Astrocyte (in vitro differentiated cells and primary cell): ENCODE results near the gene B4GALNT3. TPM values are rescaled to one million over a fixed set of nuclear protein-coding genes. Genes with fewer than 3 reads are reported as not detected.

ENCODE experiments used
- DNase-seq: peaks from one replicate; pipeline ENCODE4 v3.0.0-alpha.2; 2010; ENCODE audit warnings: low read depth
- FAIRE-seq: peaks from 2 replicates; lab custom pipeline; 2011; peaks lifted over from hg19 to GRCh38; lab: Jason Lieb, UNC
- H2AFZ ChIP-seq: 2 replicates; pipeline ENCODE4 v1.6.0; 2012; ENCODE audit warnings: low read depth, low read length, inconsistent platforms
- H3K27ac ChIP-seq: 2 replicates; pipeline ENCODE4 v1.5.1; 2011; ENCODE audit warnings: low read depth, low read length, inconsistent platforms
- H3K27me3 ChIP-seq: 2 replicates; pipeline ENCODE4 v1.6.0; 2011; ENCODE audit warnings: low read length, inconsistent platforms; ENCODE audit not compliant: insufficient read depth
- H3K36me3 ChIP-seq: 2 replicates; pipeline ENCODE4 v1.5.1; 2011; ENCODE audit warnings: low read length, inconsistent platforms; ENCODE audit not compliant: insufficient read depth
- H3K4me1 ChIP-seq: 2 replicates; pipeline ENCODE4 v1.5.1; 2011; ENCODE audit warnings: low read length, inconsistent platforms; ENCODE audit not compliant: insufficient read depth
- H3K4me2 ChIP-seq: 2 replicates; pipeline ENCODE4 v1.6.0; 2012; ENCODE audit warnings: low read length, inconsistent platforms
- H3K4me3 ChIP-seq: 2 replicates; pipeline ENCODE4 v1.5.1; 2011; ENCODE audit warnings: low read depth, mild to moderate bottlenecking, low read length, inconsistent platforms; ENCODE audit not compliant: insufficient read depth
- H3K79me2 ChIP-seq: 2 replicates; pipeline ENCODE4 v1.6.0; 2012; ENCODE audit warnings: mild to moderate bottlenecking, low read length, inconsistent platforms; ENCODE audit not compliant: insufficient read depth
- H3K9ac ChIP-seq: 2 replicates; pipeline ENCODE4 v1.6.0; 2012; ENCODE audit warnings: mild to moderate bottlenecking, low read length, inconsistent platforms
- H3K9me3 ChIP-seq: 2 replicates; pipeline ENCODE4 v1.5.1; 2012; ENCODE audit warnings: low read depth, mild to moderate bottlenecking, low read length, inconsistent platforms; ENCODE audit not compliant: insufficient read depth
- H4K20me1 ChIP-seq: 2 replicates; pipeline ENCODE4 v1.6.0; 2012; ENCODE audit warnings: low read length, inconsistent platforms; ENCODE audit not compliant: insufficient read depth
- H3K27ac Mint-ChIP-seq: one replicate; pipeline ENCODE4 v1.8.0; 2021; ENCODE audit warnings: mild to moderate bottlenecking, mixed read lengths; ENCODE audit not compliant: unreplicated experiment
- H3K27me3 Mint-ChIP-seq: one replicate; pipeline ENCODE4 v1.8.0; 2021; ENCODE audit warnings: low read depth, mixed read lengths; ENCODE audit not compliant: unreplicated experiment
- H3K36me3 Mint-ChIP-seq: one replicate; pipeline ENCODE4 v1.8.0; 2021; ENCODE audit warnings: low read depth, mixed read lengths; ENCODE audit not compliant: unreplicated experiment
- H3K4me1 Mint-ChIP-seq: one replicate; pipeline ENCODE4 v1.8.0; 2021; ENCODE audit warnings: low read depth, mixed read lengths; ENCODE audit not compliant: unreplicated experiment
- H3K4me3 Mint-ChIP-seq: one replicate; pipeline ENCODE4 v1.8.0; 2021; ENCODE audit warnings: mild to moderate bottlenecking, moderate library complexity, mixed read lengths; ENCODE audit not compliant: unreplicated experiment
- H3K9me3 Mint-ChIP-seq: one replicate; pipeline ENCODE4 v1.8.0; 2021; ENCODE audit warnings: mild to moderate bottlenecking, mixed read lengths; ENCODE audit not compliant: unreplicated experiment
- EZH2 ChIP-seq: IDR thresholded peaks from 2 replicates; pipeline ENCODE4 v1.6.1; 2012; ENCODE audit warnings: mild to moderate bottlenecking, low read length, inconsistent platforms; ENCODE audit not compliant: insufficient read depth
- total RNA-seq: library from RNA; stranded (reverse); gene quantifications from 2 replicates; pipeline ENCODE4 v1.2.1, GENCODE V29; 2021
- TF ChIP-seq, protein P1 (sequence below): IDR thresholded peaks from 2 replicates; pipeline ENCODE4 v1.5.1; 2011; ENCODE audit warnings: low read depth, mild to moderate bottlenecking, inconsistent platforms, low read length, moderate library complexity; ENCODE audit not compliant: insufficient read depth

B4GALNT3 gene
- total RNA-seq, 1 donor from 2014 or later = 3.6 TPM

DNA sequence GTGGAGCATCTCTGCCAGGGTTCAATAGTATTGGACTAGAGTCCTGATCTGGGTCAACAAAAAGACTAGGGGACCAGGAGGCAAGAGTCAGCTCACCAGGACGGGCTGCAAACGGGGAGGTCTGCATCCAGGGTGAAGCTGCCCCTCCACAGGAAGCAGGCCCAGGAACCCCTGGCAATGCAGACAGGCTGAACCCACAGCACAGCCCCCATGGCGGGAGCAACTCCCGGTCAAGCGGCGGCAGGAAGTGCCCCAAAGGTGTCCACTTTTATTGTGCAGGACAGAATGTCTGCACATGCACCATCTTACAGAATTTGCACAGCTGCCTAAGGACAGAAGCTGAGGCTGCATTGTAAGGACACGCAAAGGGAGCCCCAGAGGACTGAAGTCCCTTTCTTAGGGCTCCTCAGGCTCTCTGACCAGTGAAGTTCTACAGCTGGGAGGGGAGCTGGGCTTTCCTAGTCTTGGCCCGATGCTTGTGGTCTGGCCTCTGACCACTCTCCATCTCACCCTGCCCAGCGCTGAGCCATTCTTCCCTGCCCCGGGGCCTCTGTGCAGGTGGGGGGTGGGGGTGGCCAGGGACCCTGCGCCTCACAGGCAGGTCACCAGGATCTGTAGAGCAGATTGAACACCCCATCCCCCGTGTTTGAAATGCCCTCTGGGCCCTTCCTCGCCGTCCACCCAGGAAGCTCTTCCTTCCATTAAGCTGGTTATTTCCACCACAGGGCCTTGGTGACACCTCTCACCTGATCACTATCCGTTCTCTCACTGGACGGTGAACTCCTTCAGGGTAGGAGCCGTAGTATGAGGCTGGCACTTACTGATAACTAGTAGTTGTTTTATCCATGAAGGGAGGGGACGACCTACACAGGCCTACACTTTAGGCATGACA is 127.6 kb downstream of the B4GALNT3 start:
- H3K36me3 ChIP-seq = no peaks in the 10 kb centered on the region
- no peak overlapping the region for H3K27ac Mint-ChIP-seq
- TF ChIP-seq, protein P1, sequence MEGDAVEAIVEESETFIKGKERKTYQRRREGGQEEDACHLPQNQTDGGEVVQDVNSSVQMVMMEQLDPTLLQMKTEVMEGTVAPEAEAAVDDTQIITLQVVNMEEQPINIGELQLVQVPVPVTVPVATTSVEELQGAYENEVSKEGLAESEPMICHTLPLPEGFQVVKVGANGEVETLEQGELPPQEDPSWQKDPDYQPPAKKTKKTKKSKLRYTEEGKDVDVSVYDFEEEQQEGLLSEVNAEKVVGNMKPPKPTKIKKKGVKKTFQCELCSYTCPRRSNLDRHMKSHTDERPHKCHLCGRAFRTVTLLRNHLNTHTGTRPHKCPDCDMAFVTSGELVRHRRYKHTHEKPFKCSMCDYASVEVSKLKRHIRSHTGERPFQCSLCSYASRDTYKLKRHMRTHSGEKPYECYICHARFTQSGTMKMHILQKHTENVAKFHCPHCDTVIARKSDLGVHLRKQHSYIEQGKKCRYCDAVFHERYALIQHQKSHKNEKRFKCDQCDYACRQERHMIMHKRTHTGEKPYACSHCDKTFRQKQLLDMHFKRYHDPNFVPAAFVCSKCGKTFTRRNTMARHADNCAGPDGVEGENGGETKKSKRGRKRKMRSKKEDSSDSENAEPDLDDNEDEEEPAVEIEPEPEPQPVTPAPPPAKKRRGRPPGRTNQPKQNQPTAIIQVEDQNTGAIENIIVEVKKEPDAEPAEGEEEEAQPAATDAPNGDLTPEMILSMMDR = no peak
- no peak for TF ChIP-seq EZH2
- FAIRE-seq (no peak), DNase-seq (no peak)
- no peak overlapping the region for H2AFZ ChIP-seq
- H3K9ac ChIP-seq = no peak overlapping the region
- no peaks in the 10 kb centered on the region for H3K4me1 Mint-ChIP-seq
- H3K9me3 Mint-ChIP-seq = peaks cover 8% of the 10 kb centered on the region
- H3K4me2 ChIP-seq = no peak overlapping the region
- no peaks in the 10 kb centered on the region for H3K79me2 ChIP-seq
- peaks cover 6% of the 10 kb centered on the region for H3K27me3 ChIP-seq
- no peak overlapping the region for H3K4me3 Mint-ChIP-seq
- H3K4me3 ChIP-seq = no peak overlapping the region
- H3K27me3 Mint-ChIP-seq = peaks cover 30% of the 10 kb centered on the region
- H4K20me1 ChIP-seq = no peaks in the 10 kb centered on the region
- no peak overlapping the region for H3K27ac ChIP-seq
- H3K4me1 ChIP-seq = no peaks in the 10 kb centered on the region
- no peaks in the 10 kb centered on the region for H3K9me3 ChIP-seq
- no peaks in the 10 kb centered on the region for H3K36me3 Mint-ChIP-seq

DNA sequence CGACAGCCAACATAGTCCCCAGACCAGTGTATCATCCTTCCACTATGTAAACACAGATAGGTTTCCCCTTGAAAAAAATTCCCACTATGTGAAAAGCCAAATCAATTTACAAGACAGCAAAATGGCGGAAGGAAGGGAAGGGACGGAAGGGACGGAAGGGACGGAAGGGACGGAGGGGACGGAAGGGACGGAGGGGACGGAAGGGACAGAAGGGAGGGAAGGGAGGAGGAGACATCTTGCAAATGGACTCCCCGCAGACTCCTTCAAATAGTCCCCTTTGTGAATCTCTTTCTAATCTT is 128.2 kb downstream of the B4GALNT3 start:
- no peak overlapping the region for H3K4me3 ChIP-seq
- no peak for TF ChIP-seq EZH2
- TF ChIP-seq, protein P1 = no peak
- Mint-ChIP-seq H3K9me3 (peaks cover 8% of the 10 kb centered on the region), H3K4me1 (no peaks in the 10 kb centered on the region), H3K4me3 (no peak overlapping the region), H3K36me3 (no peaks in the 10 kb centered on the region), H3K27me3 (peaks cover 30% of the 10 kb centered on the region), H3K27ac (no peak overlapping the region)
- H3K36me3 ChIP-seq = no peaks in the 10 kb centered on the region
- H3K79me2 ChIP-seq = no peaks in the 10 kb centered on the region
- no peak for DNase-seq
- no peak for FAIRE-seq
- H2AFZ ChIP-seq = no peak overlapping the region
- no peak overlapping the region for H3K27ac ChIP-seq
- H3K27me3 ChIP-seq = peaks cover 6% of the 10 kb centered on the region
- no peak overlapping the region for H3K4me2 ChIP-seq
- H4K20me1 ChIP-seq = no peaks in the 10 kb centered on the region
- H3K9ac ChIP-seq = no peak overlapping the region
- H3K4me1 ChIP-seq = no peaks in the 10 kb centered on the region
- H3K9me3 ChIP-seq = no peaks in the 10 kb centered on the region

DNA sequence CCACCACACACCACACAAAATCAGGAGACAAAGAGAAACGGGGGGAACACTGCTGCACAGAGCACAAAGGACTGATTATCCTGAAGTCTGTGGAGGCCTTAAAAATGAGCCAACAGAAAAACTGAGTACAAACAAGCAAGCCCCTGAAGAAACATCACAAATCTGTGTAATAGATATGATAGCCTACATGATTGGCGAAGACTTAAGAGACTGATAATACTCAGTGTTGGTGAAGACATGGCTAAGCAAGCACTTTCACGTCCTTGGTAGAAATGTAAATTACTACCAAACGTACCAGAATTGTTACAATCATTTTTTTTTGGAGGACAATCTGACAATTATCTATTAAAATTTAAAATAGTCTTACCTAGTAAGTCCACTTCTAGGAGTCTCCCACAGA is 128.9 kb downstream of the B4GALNT3 start:
- Mint-ChIP-seq H3K9me3 (peaks cover 8% of the 10 kb centered on the region), H3K27me3 (peaks cover 34% of the 10 kb centered on the region), H3K36me3 (no peaks in the 10 kb centered on the region), H3K4me1 (no peaks in the 10 kb centered on the region), H3K27ac (no peak overlapping the region), H3K4me3 (no peak overlapping the region)
- Histone ChIP-seq H3K36me3 (no peaks in the 10 kb centered on the region), H3K4me3 (no peak overlapping the region), H3K9me3 (no peaks in the 10 kb centered on the region), H2AFZ (no peak overlapping the region), H3K4me1 (no peaks in the 10 kb centered on the region), H3K4me2 (no peak overlapping the region), H3K79me2 (no peaks in the 10 kb centered on the region), H3K27ac (no peak overlapping the region), H4K20me1 (no peaks in the 10 kb centered on the region), H3K27me3 (peaks cover 6% of the 10 kb centered on the region), H3K9ac (no peak overlapping the region)
- TF ChIP-seq, protein P1 = no peak
- no peak for TF ChIP-seq EZH2
- no peak for DNase-seq
- no peak for FAIRE-seq
